Glomerular visceral epithelial cell (primary cell): ENCODE data around the gene NAIF1.
"Not testable (repeated sequence)": the region's sequence is repeated elsewhere in the genome, so short reads cannot be mapped to it uniquely, and the experiment has no call there.

Experiments used
- DNase-seq: peaks from one replicate; pipeline ENCODE4 v3.0.0-alpha.2; 2016; ENCODE audit errors: extremely low spot score

Gene NAIF1

DNA sequence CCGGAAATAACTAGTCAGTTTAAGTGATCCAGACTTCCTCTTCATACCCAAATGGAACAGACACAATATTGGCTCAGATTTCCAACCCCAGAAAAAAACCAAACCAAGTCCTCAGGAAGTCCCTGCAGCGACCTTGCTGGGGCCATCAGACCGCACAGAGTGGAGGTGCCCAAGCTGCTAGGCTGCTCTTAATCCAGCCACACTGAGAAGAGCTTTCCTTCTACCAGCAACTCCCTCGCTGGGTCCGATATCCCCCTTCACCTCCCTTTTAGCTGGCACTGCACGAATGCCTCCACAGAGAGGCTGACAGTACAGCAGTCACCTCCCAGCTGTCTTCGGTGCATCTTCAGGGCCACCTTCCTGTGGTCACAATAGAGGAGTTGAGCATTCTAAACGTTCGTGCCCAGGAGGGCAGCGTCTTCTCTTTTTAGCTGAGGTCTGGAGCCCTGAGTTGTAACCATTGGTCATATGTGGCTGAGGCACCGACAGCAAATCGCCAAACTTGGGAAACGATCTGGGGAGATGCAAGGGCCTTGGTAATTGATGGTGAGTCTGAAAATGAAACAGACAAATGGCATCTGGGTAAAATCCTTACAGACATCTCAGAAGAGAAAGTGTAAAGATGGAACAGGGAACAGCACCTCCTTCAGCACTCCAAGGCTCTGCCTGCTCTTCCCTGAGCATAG, 5.7 kb downstream of the NAIF1 start:
- DNase-seq = no peak

DNA sequence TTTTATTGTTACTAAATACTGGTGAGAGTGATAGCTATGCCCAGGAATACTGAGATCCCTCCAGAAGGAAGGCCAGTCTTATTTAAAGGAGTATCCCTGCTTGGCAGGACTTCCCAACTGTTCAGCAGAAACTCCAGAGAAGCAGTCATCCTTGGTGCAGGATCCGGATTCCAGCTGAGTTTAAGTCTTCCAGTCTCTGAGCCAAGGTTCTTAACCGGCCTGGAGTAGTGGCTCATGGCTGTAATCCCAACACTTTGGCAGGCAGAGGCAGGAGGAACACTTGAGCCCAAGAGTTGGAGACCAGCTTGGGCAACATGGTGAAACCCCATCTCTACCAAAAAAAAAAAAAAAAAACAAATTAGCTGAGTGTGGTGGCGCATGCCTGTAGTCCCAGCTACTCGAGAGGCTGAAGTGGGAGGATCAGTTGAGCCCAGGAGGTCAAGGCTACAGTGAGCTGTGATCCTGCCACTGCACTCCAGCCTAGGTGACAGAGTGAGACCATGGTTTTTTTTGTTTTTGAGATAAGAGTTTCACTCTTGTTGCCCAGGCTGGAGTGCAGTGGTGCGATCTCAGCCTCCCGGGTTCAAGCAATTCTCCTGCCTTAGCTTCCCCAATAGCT, 7.6 kb downstream of the NAIF1 start:
- no peak for DNase-seq

DNA sequence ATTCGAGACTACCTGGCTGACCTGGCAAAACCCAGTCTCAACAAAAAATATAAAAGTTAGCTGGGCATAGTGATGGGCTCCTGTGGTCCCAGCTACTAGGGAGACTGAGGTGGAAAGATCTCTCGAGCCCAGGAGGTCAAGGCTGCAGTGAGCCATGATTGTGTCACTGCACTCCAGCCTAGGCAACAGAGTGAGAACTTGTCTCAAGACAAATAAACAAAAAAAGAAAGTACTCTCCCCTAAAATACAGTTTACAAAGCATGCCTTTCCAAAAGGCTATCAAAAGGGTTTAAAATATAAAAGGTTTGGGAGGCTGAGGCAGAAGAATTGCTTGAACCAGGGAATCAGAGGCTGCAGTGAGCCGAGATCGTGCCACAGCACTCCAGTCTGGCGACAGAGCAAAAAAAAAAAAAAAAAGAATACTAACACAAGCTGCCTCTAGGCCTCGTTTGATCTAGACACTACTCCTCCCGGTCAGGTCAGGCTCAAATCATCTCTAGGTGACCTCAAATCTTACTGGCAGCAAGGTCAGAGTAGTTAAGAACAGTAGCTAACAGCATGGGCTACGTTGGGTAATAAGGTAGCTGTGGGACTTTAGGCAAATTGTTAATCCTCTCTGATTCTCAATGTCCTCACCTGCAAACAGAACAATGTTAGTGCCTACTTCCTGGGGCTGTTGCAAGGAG, 9.3 kb downstream of the NAIF1 start:
- DNase-seq = no peak

DNA sequence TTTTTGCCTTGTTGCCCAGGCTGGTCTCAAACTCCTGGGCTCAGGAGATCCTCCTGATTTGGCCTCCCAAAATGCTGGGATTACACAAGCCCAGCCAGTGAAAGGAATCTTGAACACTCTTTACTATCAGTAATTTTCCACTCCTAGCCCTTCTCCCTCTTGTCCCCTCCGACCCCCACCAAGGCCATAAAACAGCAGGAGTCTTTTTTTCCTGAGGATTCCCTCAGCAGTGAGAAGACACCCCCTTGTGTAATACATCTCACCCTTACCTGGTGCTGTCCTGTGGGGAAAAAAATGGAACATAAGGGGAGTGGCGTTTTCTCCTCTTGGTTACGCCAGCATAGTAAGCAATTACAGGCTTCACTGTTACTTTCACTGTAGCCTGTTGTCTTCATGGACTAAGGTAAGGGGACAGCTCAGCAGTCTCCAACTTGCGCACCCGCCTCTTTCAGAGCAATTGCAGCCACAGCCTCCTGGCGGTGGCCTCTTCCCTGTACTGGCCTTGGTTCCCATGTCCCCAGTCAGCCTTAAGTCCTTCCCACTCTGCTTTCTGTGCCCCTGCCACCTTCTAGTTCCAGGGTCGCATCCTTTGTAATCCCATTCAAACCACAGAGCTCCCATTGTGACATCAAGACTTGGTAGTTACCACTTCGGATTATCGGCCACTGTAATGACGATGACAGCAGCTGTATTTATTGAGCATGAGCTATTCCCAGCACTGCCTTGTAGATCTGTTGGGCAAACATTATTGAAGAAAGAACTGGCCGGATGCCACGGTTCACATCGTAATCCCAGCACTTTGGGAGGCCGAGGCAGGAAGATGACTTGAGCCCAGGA, 10.0 kb downstream of the NAIF1 start:
- no peak for DNase-seq

- DNase-seq = no peak
These were observed 11.0 kb downstream of the NAIF1 start for GRCh38 chr9:128056086-128056485.

- no peak for DNase-seq
These were observed 11.6 kb downstream of the NAIF1 start for GRCh38 chr9:128055344-128056040.

DNA sequence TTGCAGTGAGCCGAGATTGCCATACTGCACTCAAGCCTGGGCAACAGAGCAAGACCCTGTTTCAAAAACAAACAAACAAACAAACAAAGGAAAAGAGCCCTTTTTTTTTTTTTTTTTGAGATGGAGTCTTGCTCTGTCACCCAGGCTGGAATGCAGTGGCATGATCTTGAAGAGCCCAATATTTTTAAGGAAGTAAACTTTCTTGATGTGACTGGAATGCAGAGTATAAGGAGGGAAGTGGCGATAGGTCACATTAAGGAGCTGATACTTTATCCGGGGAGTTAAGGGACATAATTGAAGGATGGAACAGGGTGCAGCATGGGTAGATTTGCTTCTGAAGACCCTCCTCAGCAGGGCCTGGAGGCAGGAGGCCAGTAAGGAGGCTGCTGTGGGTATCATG, 13.0 kb downstream of the NAIF1 start:
- DNase-seq = no peak

- no peak for DNase-seq
These were observed 13.6 kb downstream of the NAIF1 start for GRCh38 chr9:128053560-128053959.

- DNase-seq = no peak
These were observed 15.0 kb downstream of the NAIF1 start for GRCh38 chr9:128051932-128052709.

DNA sequence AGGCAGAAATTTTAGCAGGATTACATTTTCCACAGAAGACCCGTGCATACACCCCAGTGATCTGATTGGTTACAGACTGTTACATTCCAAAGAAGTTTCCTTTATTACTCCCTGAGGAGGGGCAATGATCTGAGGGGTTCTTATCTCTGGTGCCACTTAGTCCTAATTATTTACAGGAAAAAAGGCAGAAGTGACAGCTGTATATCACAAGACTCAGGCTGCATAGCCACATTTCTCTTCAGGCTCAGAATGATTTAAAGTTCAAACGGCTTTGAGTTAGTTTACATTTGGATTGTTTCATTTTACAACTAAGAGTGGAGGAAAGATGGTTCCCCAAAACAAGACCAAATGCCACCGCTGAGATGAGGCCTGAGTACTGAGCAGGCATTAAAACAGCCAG, 17.3 kb downstream of the NAIF1 start:
- DNase-seq = no peak

- DNase-seq = no peak
These were observed 18.5 kb downstream of the NAIF1 start for GRCh38 chr9:128048663-128049062.

- DNase-seq = no peak
These were observed 19.9 kb downstream of the NAIF1 start for GRCh38 chr9:128047231-128047630.

GRCh38 chr9:128045831-128046230, 21.3 kb downstream of the NAIF1 start:
- no peak for DNase-seq

GRCh38 chr9:128045409-128045808, 21.7 kb downstream of the NAIF1 start:
- not testable (repeated sequence) for DNase-seq

DNA sequence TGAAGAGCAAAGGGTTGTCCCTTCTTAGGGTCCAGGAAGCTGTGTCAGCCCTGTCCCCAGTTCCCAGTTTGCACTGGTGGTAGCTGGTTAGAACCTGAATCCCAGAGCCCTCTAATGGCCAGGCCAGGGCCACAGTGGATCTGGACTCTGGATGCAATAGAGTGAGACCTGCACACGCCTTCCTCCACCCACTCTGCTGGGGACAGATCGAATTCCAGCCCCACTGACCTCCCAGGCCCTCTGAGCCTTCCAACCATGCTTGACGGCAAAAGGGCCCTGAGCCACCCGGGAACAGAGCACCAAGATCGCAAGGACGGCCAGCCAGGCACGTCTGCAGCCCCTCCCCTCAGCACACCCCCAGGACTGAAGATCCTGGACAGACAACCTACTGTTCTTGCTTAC, 23.7 kb downstream of the NAIF1 start:
- DNase-seq = no peak

- no peak for DNase-seq
These were observed 25.1 kb downstream of the NAIF1 start for GRCh38 chr9:128042043-128042442.

- DNase-seq = not testable (repeated sequence)
These were observed 26.3 kb downstream of the NAIF1 start for GRCh38 chr9:128040783-128041182.

GRCh38 chr9:128036522-128036921, 30.6 kb downstream of the NAIF1 start:
- DNase-seq = not testable (repeated sequence)

DNA sequence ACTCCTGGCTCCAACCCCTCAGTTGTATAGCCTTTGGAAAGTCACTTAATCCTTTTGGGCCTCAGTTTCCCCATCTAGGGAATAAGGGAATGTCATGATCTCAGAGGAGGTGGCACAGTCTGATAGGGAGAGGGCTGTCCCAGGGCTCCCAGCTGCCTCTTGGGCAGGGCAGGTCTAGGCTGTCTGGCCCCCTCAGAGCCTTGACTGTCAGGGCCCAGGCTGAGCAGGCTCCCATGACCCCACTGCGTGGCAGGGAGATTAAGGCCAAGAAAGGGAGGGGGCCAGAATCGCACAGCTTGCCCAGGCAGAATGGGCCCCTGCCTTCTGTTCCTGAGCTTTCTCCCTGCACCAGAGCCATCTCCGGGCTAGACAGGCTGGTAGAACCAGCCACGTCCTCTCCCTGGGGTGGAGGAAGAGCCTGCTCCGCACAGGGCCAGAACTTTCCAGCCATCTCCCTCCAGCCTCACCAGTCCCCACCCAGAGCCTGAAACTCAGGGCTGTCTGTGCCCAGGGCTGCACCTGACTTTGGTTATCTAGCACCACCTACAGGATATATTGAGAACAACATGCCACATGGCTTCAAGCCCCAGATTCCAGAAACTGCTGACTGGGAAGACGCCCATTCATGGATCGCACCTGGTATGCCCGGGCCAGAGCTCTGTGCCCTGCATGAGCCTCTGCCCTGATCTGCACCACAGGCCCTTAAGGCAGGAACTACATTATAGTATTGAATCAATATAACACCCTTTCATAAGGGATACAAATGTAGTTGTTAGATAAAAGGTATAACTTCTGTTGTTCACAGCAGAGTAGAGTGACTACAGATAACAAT, 32.1 kb downstream of the NAIF1 start:
- peak; percentile 78 for DNase-seq

DNA sequence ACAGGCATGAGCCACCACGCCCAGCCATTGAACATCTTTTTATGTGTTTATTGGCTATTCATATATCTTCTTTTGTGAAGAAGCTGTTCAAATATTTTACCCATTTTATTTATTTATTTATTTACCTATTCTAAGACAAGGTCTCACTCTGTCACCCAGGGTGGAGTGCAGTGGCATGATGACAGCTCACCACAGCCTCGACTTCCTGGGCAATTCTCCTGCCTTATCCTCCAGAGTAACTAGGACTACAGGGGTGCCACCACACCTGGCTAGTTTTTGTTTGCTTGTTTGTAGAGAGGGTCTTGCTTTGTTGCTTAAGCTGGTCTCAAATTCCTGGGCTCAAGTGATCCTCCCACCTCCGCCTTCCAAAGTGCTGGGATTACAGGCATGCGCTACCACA, 33.5 kb downstream of the NAIF1 start:
- DNase-seq = no peak
